Osteoblast (primary cell): ENCODE data around the gene FUOM. TPM values are rescaled to one million over a fixed set of nuclear protein-coding genes. Genes with fewer than 3 reads are reported as not detected.

Experiments
- DNase-seq: peaks from one replicate; pipeline ENCODE4 v3.0.0; 2011; ENCODE audit warnings: low spot score, mixed read lengths; ENCODE audit not compliant: insufficient read length; ENCODE audit errors: missing footprints
- H2AFZ ChIP-seq: 2 replicates; pipeline ENCODE4 v1.6.0; 2011; ENCODE audit warnings: mild to moderate bottlenecking, low read length
- H3K27ac ChIP-seq: 2 replicates; pipeline ENCODE4 v1.5.1; 2011; ENCODE audit warnings: mild to moderate bottlenecking, low read depth, low read length, moderate library complexity
- H3K27me3 ChIP-seq: 2 replicates; pipeline ENCODE4 v1.6.0; 2012; ENCODE audit warnings: mild to moderate bottlenecking, control low read depth, inconsistent platforms, low read length, moderate library complexity; ENCODE audit not compliant: insufficient read depth
- H3K36me3 ChIP-seq: 2 replicates; pipeline ENCODE4 v1.5.1; 2011; ENCODE audit warnings: mild to moderate bottlenecking, low read length, control low read depth, moderate library complexity; ENCODE audit not compliant: insufficient read depth
- H3K4me1 ChIP-seq: 2 replicates; pipeline ENCODE4 v1.5.1; 2011; ENCODE audit warnings: mild to moderate bottlenecking, low read length, control low read depth, moderate library complexity; ENCODE audit not compliant: insufficient read depth
- H3K4me2 ChIP-seq: 2 replicates; pipeline ENCODE4 v1.6.0; 2011; ENCODE audit warnings: mild to moderate bottlenecking, low read length; ENCODE audit not compliant: insufficient read depth
- H3K4me3 ChIP-seq: fragments of 200-600 bp; sonication (generic); 3 replicates; pipeline ENCODE4 v1.5.1; 2012; ENCODE audit warnings: mild to moderate bottlenecking, low read length, inconsistent platforms; ENCODE audit not compliant: insufficient read depth
- H3K79me2 ChIP-seq: 2 replicates; pipeline ENCODE4 v1.6.0; 2012; ENCODE audit warnings: mild to moderate bottlenecking, low read length, control low read depth, inconsistent platforms; ENCODE audit not compliant: insufficient read depth
- H3K9me3 ChIP-seq: 2 replicates; pipeline ENCODE4 v1.5.1; 2011; ENCODE audit warnings: low read depth, low read length, control low read depth
- H4K20me1 ChIP-seq: 2 replicates; pipeline ENCODE4 v1.6.0; 2012; ENCODE audit warnings: mild to moderate bottlenecking, low read length, control low read depth; ENCODE audit not compliant: insufficient read depth
- total RNA-seq: library from RNA; depleted of rRNA; stranded (reverse); fragments of >200 nt; gene quantifications from 2 replicates; pipeline ENCODE4 v1.2.3, GENCODE V29; 2012
- TF ChIP-seq, protein P1 (sequence below): IDR thresholded peaks from 2 replicates; pipeline ENCODE4 v1.5.1; 2011; ENCODE audit warnings: mild to moderate bottlenecking, low read depth, low read length, moderate library complexity; ENCODE audit errors: extremely low read depth

The FUOM gene
- total RNA-seq, 1 donor, result 5.1 TPM

DNA sequence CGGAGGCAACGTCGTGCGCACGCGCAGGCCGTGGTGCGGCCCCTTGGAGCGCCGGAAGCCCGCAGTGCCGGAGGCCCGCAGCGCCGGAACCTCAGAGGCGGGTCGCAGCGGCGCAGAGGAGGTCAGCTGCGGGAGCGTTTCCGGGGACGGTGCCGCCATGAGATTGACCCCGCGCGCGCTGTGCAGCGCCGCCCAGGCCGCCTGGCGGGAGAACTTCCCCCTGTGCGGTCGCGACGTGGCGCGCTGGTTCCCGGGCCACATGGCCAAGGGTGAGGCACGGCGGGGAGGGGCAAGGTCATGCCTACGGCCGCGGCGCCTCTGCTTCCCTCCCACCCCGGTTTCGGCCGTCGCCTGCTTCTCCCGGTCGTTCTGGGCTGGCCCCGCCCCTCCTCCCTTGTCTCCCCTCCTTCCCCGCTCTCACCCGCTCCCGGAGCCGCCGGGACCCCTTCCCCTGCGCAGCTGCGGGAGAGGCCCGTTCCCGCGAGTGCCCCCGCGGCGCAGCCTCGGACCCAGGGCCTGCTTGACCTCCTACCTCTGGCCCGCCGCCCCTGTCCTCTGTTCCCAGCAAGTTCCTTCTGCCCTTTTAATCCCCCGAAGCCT is 36.3 kb upstream of the FUOM start, which contains the start of gene MTG1:
MTG1 (plus strand) TSS at position 94 of the 600 bp plus-strand sequence; CDS start at position 158, 64 bp downstream.
- Histone ChIP-seq H3K79me2 (peaks cover 46% of the 10 kb centered on the region), H3K9me3 (no peaks in the 10 kb centered on the region), H3K36me3 (peaks cover 34% of the 10 kb centered on the region), H2AFZ (peak within 1 kb of the TSS; percentile 84), H4K20me1 (peaks cover 2% of the 10 kb centered on the region), H3K4me1 (peaks cover 4% of the 10 kb centered on the region), H3K27ac (peak within 1 kb of the TSS; percentile 83), H3K4me2 (peak within 1 kb of the TSS; percentile 94), H3K27me3 (no peaks in the 10 kb centered on the region), H3K4me3 (peak within 1 kb of the TSS; percentile 98)
- TF ChIP-seq, protein P1, sequence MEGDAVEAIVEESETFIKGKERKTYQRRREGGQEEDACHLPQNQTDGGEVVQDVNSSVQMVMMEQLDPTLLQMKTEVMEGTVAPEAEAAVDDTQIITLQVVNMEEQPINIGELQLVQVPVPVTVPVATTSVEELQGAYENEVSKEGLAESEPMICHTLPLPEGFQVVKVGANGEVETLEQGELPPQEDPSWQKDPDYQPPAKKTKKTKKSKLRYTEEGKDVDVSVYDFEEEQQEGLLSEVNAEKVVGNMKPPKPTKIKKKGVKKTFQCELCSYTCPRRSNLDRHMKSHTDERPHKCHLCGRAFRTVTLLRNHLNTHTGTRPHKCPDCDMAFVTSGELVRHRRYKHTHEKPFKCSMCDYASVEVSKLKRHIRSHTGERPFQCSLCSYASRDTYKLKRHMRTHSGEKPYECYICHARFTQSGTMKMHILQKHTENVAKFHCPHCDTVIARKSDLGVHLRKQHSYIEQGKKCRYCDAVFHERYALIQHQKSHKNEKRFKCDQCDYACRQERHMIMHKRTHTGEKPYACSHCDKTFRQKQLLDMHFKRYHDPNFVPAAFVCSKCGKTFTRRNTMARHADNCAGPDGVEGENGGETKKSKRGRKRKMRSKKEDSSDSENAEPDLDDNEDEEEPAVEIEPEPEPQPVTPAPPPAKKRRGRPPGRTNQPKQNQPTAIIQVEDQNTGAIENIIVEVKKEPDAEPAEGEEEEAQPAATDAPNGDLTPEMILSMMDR, result no peak
- DNase-seq, result peak; percentile 100

DNA sequence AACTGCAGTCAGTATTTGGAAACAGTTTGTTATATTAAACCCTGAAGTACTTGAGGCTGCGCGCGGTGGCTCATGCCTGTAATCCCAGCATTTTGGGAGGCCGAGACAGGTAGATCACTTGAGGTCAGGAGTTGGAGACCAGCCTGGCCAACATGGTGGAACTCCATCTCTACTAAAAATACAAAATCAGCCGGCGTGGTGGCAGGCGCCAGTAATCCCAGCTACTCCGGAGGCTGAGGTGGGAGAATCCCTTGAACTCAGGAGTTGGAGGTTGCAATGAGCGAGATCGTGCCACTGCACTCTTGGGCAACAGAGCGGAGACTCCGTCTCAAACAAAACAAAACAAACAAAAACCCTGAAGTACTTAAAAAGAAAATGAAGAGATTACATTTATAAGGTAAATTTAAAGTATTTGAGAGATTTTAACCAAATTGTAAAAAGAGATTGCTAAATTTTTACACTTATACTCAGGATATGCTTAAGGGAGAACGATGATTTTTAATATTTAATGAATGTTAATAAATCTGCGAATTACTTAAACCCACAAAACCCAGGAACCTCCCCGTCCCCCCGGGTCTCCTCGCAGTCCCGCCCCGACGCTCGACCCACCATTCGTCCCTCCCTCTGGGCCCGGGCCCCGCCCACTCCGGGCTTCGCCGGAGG is 35.7 kb upstream of the FUOM start:
- H3K9me3 ChIP-seq, result no peaks in the 10 kb centered on the region
- H3K36me3 ChIP-seq, result peaks cover 27% of the 10 kb centered on the region
- no peak for DNase-seq
- TF ChIP-seq, protein P1, result no peak
- H2AFZ ChIP-seq, result peak overlapping the region; percentile 83
- peaks cover 2% of the 10 kb centered on the region for H4K20me1 ChIP-seq
- no peaks in the 10 kb centered on the region for H3K27me3 ChIP-seq
- peak overlapping the region; percentile 98 for H3K4me3 ChIP-seq
- peaks cover 40% of the 10 kb centered on the region for H3K79me2 ChIP-seq
- H3K4me1 ChIP-seq, result peaks cover 4% of the 10 kb centered on the region
- no peak overlapping the region for H3K27ac ChIP-seq
- peak overlapping the region; percentile 94 for H3K4me2 ChIP-seq

DNA sequence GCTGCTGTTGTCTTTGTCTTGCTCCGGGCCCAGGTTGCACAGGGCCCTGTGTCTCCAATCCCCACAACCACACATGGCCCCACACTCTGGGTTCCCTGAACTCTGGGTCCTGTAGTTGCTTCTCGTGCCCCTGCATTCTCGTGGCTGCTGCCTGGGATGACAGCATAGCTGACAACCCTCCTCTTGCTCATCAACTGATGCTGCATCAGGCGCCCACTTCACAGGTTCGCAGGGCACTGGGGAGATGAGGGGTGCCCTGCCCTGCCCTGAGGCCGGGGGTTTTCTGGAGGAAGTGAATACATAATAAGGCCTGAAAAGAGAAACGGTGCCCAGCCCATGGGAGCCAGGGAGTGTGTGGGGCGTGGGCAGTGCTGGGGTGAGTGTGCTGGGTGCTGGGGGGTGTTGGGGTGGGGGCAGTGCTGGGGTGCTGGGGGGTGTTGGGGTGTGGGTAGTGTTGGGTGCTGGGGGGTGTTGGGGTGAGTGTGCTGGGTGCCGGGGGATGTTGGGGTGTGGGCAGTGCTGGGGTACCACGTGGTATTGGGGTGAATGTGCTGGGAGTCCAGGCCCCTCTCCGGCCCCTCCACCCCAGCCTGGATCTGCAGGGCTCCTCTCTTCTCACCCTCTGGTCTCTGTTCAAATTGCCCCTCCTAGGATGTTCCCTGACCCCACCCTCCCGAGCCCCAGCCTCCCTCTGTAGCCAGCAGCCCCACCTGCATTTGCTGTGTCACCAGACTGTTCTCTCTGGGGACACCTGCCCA is 34.1 kb upstream of the FUOM start:
- Histone ChIP-seq H3K36me3 (peaks cover 15% of the 10 kb centered on the region), H3K27me3 (no peaks in the 10 kb centered on the region), H2AFZ (no peak overlapping the region), H3K4me2 (no peak overlapping the region), H3K4me1 (peaks cover 4% of the 10 kb centered on the region), H3K27ac (no peak overlapping the region), H4K20me1 (peaks cover 2% of the 10 kb centered on the region), H3K4me3 (no peak overlapping the region), H3K79me2 (peaks cover 28% of the 10 kb centered on the region), H3K9me3 (no peaks in the 10 kb centered on the region)
- no peak for DNase-seq
- TF ChIP-seq, protein P1, result no peak

DNA sequence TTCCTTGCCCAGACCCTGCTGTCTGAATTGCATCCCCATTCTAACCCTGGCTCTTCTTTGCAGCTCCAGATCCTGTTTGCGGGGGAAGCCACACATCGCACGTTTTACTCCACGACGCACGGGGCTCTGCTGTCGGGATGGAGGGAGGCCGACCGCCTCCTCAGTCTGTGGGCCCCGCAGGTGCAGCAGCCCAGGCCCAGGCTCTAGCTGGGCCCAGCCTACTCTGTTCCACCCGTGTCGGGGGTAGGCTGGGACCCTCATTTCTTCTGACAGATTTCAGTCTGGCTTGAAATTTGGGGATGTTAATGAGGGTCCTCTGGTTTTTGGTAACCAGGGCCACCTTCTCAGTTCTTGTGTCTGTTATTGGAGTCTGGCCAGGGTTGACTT is 33.4 kb upstream of the FUOM start:
- no peaks in the 10 kb centered on the region for H3K27me3 ChIP-seq
- H4K20me1 ChIP-seq, result peaks cover 2% of the 10 kb centered on the region

More for the DNA sequence above, 33.4 kb upstream of the FUOM start:
- H3K4me1 ChIP-seq, result peaks cover 4% of the 10 kb centered on the region
- H2AFZ ChIP-seq, result no peak overlapping the region
- no peaks in the 10 kb centered on the region for H3K9me3 ChIP-seq
- H3K27ac ChIP-seq, result no peak overlapping the region
- H3K79me2 ChIP-seq, result peaks cover 22% of the 10 kb centered on the region
- TF ChIP-seq, protein P1, result no peak
- H3K4me2 ChIP-seq, result no peak overlapping the region
- H3K36me3 ChIP-seq, result peaks cover 8% of the 10 kb centered on the region
- no peak overlapping the region for H3K4me3 ChIP-seq
- no peak for DNase-seq
